Measurements from ENCODE around the gene AGPAT2. TPM values are rescaled to one million over a fixed set of nuclear protein-coding genes. Genes with fewer than 3 reads are reported as not detected.
A peak's percentile ranks its signal among the peaks of the same experiment; 100 is the strongest.

The AGPAT2 gene
- total RNA-seq, 2 donors from 2014 or later = 33.4 to 39.8 TPM

DNA sequence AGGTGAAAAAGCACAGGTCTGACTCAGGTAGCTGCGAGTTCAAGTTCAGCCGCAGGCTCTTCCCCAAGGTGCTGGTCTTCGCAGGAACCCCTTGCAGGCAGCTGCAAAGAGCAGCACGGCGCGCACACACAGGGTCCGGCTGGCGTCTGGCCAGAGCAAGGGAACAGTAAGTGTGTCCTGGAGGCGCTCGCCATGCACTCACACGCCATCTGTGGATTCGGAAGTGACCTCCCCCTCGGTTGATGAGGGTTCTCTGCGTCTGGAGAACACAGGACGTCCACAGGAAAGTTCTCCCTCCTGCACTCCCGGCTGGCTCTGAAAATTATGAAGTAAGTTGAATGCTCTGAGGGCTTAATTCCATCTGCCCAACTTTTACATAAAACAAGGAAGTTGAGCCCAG lies 38.5 kb downstream of the AGPAT2 start:
- H3K27me3 ChIP-seq (ENCODE audit: control insufficient read depth, insufficient read depth, low read length, poor library complexity, severe bottlenecking) = peaks cover 5% of the 10 kb centered on the region
- no peaks in the 10 kb centered on the region for H3K9me3 ChIP-seq (ENCODE audit: control insufficient read depth, low read length)
- Mint-ChIP-seq H3K4me3 (no peak overlapping the region), H3K27ac (no peak overlapping the region), H3K9me3 (no peaks in the 10 kb centered on the region), H3K4me1 (no peaks in the 10 kb centered on the region), H3K36me3 (ENCODE audit: low read depth) (no peaks in the 10 kb centered on the region), H3K27me3 (ENCODE audit: insufficient read depth) (peaks cover 4% of the 10 kb centered on the region)
- H3K27ac ChIP-seq (ENCODE audit: low read depth, low read length) = no peak overlapping the region
- no peak overlapping the region for H3K9ac ChIP-seq (ENCODE audit: extremely low read depth, low read length, poor library complexity, severe bottlenecking)
- DNase-seq = no peak
- no peak overlapping the region for H3K4me3 ChIP-seq (ENCODE audit: low read length)
- H3K4me1 ChIP-seq (ENCODE audit: control insufficient read depth, insufficient read depth, low read length) = no peaks in the 10 kb centered on the region
- TF ChIP-seq, protein P1, sequence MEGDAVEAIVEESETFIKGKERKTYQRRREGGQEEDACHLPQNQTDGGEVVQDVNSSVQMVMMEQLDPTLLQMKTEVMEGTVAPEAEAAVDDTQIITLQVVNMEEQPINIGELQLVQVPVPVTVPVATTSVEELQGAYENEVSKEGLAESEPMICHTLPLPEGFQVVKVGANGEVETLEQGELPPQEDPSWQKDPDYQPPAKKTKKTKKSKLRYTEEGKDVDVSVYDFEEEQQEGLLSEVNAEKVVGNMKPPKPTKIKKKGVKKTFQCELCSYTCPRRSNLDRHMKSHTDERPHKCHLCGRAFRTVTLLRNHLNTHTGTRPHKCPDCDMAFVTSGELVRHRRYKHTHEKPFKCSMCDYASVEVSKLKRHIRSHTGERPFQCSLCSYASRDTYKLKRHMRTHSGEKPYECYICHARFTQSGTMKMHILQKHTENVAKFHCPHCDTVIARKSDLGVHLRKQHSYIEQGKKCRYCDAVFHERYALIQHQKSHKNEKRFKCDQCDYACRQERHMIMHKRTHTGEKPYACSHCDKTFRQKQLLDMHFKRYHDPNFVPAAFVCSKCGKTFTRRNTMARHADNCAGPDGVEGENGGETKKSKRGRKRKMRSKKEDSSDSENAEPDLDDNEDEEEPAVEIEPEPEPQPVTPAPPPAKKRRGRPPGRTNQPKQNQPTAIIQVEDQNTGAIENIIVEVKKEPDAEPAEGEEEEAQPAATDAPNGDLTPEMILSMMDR (conservative IDR thresholded peaks at IDR 0.05) = no peak
- H3K36me3 ChIP-seq (ENCODE audit: control insufficient read depth, insufficient read depth, low read length) = no peaks in the 10 kb centered on the region
- 92 to 93% methylated on average over 15 to 16 of the region's 16 CpGs for WGBS, 2 experiments (ENCODE audit: insufficient coverage in 1 of 2, insufficient read length in 1 of 2)

DNA sequence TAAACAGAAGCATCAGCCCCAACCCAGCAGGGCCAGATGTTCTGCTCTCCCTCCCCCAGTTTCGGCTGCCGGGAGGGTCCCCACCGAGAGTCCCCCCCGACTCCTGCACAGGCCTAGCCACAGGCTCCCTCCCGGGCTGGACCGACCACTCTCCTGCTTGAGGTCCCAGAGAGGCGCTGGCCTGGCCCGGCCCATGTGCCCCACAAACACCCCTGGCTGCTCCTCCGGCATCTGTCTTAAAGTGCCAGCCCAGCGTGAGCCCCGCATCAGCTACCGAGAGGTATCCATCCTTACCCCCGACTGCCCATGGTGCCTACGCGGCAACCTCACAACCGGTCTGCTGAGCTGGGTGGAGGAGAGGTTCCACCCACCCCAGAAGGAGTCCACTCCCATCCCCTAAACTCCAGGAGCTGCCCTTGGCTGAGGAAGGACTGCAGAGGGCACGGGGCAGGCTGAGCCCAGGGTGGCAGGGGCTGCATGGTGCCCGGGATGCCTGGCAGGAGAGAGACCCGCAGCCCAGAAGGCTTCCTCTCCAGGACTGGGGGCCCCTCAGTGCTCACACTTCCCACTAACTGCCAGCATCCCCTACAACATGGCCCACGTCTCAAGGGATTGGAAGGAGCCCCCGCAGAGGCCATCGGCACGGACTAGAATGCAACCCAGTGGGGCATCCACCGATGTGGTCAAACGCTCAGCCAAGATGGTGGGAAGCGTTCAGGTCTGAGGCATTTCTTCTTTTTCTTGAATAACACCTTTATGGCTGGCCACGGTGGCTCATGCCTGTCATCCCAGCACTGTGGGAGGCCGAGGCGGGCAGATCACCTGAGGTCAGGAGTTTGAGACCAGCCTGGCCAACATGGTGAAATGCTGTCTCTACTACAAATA lies 40.2 kb downstream of the AGPAT2 start:
- H3K4me3 Mint-ChIP-seq = no peak overlapping the region
- whole genome bisulfite sequencing, 2 experiments (ENCODE audit: insufficient coverage in 1 of 2, insufficient read length in 1 of 2) = 92 to 96% methylated on average over 20 to 29 of the region's 29 CpGs
- peaks cover 11% of the 10 kb centered on the region for H3K27me3 ChIP-seq (ENCODE audit: control insufficient read depth, insufficient read depth, low read length, poor library complexity, severe bottlenecking)
- no peaks in the 10 kb centered on the region for H3K9me3 Mint-ChIP-seq
- no peaks in the 10 kb centered on the region for H3K4me1 ChIP-seq (ENCODE audit: control insufficient read depth, insufficient read depth, low read length)
- no peaks in the 10 kb centered on the region for H3K4me1 Mint-ChIP-seq
- H3K36me3 ChIP-seq (ENCODE audit: control insufficient read depth, insufficient read depth, low read length) = no peaks in the 10 kb centered on the region
- no peak overlapping the region for H3K27ac Mint-ChIP-seq
- H3K9ac ChIP-seq (ENCODE audit: extremely low read depth, low read length, poor library complexity, severe bottlenecking) = no peak overlapping the region
- no peaks in the 10 kb centered on the region for H3K9me3 ChIP-seq (ENCODE audit: control insufficient read depth, low read length)
- no peak for DNase-seq
- no peak overlapping the region for H3K4me3 ChIP-seq (ENCODE audit: low read length)
- no peaks in the 10 kb centered on the region for H3K36me3 Mint-ChIP-seq (ENCODE audit: low read depth)
- H3K27ac ChIP-seq (ENCODE audit: low read depth, low read length) = peak overlapping the region; percentile 60
- TF ChIP-seq, protein P1 (conservative IDR thresholded peaks at IDR 0.05) = no peak
- H3K27me3 Mint-ChIP-seq (ENCODE audit: insufficient read depth) = peaks cover 10% of the 10 kb centered on the region

DNA sequence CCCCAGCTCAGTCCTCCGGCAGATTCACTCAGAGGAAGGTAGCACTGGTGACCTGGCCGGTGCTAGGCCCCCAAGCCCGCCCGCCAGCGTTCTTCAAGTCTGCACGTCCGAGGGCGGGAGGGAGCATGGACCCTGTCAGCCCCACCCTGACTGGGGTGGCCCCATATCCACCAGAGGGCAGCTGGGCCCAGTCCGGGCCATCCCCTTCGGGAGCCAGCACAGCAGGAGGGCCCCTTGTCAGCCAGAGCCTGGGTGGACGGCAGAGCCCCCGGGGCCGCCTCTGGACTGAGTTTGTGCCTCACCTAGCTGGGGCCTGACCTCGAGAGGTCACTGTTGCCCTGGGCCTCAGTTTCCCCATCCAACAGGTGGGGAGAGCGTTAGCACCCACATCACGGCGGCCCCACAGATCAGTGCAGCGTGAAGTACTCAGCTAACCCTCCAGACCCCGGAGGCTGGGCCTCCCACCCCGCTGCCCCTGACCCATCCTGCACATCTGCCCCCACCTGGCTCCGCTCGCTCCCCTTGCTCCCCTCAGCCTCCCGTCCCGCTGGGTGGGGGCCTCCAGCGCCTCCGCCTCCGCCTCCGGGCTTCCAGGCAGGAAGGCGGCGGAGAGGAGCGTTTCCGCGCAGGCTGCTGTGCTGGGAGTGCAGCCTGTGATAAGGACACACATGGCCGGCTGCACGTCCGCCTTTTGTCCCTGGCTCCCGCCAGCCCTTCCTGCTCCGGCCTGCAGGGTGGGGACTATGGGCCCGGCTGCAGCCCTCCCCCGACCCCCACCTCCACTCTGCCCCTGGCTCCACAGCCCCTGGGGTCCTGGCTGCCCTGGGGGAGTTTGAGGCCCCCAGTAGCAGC lies 41.1 kb downstream of the AGPAT2 start:
- Histone ChIP-seq H3K4me3 (ENCODE audit: low read length) (no peak overlapping the region), H3K36me3 (ENCODE audit: control insufficient read depth, insufficient read depth, low read length) (no peaks in the 10 kb centered on the region), H3K27ac (ENCODE audit: low read depth, low read length) (peak overlapping the region; percentile 60), H3K27me3 (ENCODE audit: control insufficient read depth, insufficient read depth, low read length, poor library complexity, severe bottlenecking) (peaks cover 11% of the 10 kb centered on the region), H3K9me3 (ENCODE audit: control insufficient read depth, low read length) (no peaks in the 10 kb centered on the region), H3K9ac (ENCODE audit: extremely low read depth, low read length, poor library complexity, severe bottlenecking) (no peak overlapping the region), H3K4me1 (ENCODE audit: control insufficient read depth, insufficient read depth, low read length) (no peaks in the 10 kb centered on the region)
- Mint-ChIP-seq H3K4me3 (no peak overlapping the region), H3K9me3 (no peaks in the 10 kb centered on the region), H3K36me3 (ENCODE audit: low read depth) (no peaks in the 10 kb centered on the region), H3K27me3 (ENCODE audit: insufficient read depth) (peaks cover 10% of the 10 kb centered on the region), H3K27ac (no peak overlapping the region), H3K4me1 (no peaks in the 10 kb centered on the region)
- no peak for DNase-seq
- TF ChIP-seq, protein P1 (conservative IDR thresholded peaks at IDR 0.05) = peak; percentile 19
- 88 to 91% methylated on average over 24 to 40 of the region's 40 CpGs for WGBS, 2 experiments (ENCODE audit: insufficient coverage in 1 of 2, insufficient read length in 1 of 2)

Measured in endodermal cell (in vitro differentiated cells).